Astrocyte (in vitro differentiated cells and primary cell): ENCODE measurements around the gene CLIP3.

Experiments
- EZH2 ChIP-seq: IDR thresholded peaks from 2 replicates; pipeline ENCODE4 v1.6.1; 2012; ENCODE audit warnings: mild to moderate bottlenecking, low read length, inconsistent platforms; ENCODE audit not compliant: insufficient read depth
- TF ChIP-seq, protein P1 (sequence below): IDR thresholded peaks from 2 replicates; pipeline ENCODE4 v1.5.1; 2011; ENCODE audit warnings: low read depth, mild to moderate bottlenecking, inconsistent platforms, low read length, moderate library complexity; ENCODE audit not compliant: insufficient read depth

GRCh38 chr19:36031308-36031707, 1.4 kb downstream of the CLIP3 start:
- TF ChIP-seq, protein P1, sequence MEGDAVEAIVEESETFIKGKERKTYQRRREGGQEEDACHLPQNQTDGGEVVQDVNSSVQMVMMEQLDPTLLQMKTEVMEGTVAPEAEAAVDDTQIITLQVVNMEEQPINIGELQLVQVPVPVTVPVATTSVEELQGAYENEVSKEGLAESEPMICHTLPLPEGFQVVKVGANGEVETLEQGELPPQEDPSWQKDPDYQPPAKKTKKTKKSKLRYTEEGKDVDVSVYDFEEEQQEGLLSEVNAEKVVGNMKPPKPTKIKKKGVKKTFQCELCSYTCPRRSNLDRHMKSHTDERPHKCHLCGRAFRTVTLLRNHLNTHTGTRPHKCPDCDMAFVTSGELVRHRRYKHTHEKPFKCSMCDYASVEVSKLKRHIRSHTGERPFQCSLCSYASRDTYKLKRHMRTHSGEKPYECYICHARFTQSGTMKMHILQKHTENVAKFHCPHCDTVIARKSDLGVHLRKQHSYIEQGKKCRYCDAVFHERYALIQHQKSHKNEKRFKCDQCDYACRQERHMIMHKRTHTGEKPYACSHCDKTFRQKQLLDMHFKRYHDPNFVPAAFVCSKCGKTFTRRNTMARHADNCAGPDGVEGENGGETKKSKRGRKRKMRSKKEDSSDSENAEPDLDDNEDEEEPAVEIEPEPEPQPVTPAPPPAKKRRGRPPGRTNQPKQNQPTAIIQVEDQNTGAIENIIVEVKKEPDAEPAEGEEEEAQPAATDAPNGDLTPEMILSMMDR = no peak
- TF ChIP-seq EZH2 = no peak
